ENCODE measurements around the gene PBX3. TPM values are rescaled to one million over a fixed set of nuclear protein-coding genes. Genes with fewer than 3 reads are reported as not detected.

Gene PBX3
- total RNA-seq, 4 donors from 2014 or later: 5.1 to 360 (median 44.1) TPM

DNA sequence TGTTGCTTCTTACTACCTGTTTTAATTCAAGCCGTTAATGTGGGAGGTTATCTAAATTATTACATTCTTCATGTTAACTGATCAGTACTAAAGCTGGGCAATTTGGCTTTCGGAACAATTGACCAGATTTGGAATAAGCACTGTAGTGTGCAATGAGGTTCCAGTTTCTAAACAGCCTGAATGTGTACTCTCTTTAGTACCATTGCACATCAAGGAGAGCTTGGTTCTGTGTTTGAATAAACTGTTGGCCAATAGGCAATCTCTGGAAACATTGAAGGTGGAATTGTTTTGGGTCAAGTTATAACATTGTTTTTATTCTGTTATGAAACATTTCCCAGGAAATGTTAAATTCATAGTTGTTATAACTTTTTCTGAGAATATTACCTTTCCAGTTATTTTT lies 105.2 kb downstream of the PBX3 start:
- Histone ChIP-seq H3K4me1 (no peaks in the 10 kb centered on the region), H3K27me3 (no peaks in the 10 kb centered on the region), H3K36me3 (no peaks in the 10 kb centered on the region), H3K4me3 (no peak overlapping the region), H3K9me3 (no peaks in the 10 kb centered on the region), H3K27ac (no peak overlapping the region)
- no peak for DNase-seq
- intact Hi-C loops (cut with DNase I; ENCODE audit: low total_unique reads): no loop called here
- no peak for TF ChIP-seq POLR2A (IDR thresholded peaks at IDR 0.05)
- TF ChIP-seq, protein P1, sequence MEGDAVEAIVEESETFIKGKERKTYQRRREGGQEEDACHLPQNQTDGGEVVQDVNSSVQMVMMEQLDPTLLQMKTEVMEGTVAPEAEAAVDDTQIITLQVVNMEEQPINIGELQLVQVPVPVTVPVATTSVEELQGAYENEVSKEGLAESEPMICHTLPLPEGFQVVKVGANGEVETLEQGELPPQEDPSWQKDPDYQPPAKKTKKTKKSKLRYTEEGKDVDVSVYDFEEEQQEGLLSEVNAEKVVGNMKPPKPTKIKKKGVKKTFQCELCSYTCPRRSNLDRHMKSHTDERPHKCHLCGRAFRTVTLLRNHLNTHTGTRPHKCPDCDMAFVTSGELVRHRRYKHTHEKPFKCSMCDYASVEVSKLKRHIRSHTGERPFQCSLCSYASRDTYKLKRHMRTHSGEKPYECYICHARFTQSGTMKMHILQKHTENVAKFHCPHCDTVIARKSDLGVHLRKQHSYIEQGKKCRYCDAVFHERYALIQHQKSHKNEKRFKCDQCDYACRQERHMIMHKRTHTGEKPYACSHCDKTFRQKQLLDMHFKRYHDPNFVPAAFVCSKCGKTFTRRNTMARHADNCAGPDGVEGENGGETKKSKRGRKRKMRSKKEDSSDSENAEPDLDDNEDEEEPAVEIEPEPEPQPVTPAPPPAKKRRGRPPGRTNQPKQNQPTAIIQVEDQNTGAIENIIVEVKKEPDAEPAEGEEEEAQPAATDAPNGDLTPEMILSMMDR (IDR thresholded peaks at IDR 0.05): no peak

DNA sequence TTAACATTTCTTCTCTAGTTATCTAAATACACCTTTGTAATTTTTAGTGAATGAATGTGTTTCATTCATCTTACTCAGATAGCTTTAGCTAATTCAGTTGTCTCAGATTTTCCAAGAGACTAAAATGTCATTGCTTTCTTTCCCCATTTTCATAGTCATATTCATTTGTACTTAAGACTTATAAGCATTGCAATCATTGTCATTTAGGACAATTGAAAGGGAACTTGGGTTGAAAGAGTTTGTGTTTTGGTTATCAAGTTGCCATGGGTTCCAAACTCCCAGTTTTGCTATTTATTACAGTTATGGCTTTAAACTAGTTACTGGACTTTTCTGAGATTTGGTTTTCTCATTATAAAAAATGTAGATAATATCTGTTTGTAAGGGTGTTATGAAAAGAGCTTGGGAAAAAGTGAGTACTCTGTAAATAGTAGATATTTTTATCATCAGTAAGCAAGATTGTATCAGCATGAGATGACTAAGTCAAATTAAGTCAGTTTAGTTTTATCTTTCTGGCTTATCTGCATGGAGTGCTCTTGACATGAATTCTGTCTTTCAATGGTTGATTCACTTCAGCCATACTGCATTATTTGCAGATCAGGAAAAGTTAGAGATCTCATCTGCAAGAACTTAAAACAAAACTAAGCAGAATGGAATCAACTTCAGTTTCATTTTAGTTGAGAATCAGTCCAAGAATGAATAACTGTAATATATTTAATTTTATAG lies 107.5 kb downstream of the PBX3 start:
- Histone ChIP-seq H3K4me1 (no peaks in the 10 kb centered on the region), H3K4me3 (no peak overlapping the region), H3K27me3 (no peaks in the 10 kb centered on the region), H3K27ac (no peak overlapping the region), H3K9me3 (no peaks in the 10 kb centered on the region), H3K36me3 (no peaks in the 10 kb centered on the region)
- TF ChIP-seq, protein P1 (IDR thresholded peaks at IDR 0.05): no peak
- no peak for TF ChIP-seq POLR2A (IDR thresholded peaks at IDR 0.05)
- no peak for DNase-seq
- intact Hi-C loops (cut with DNase I; ENCODE audit: low total_unique reads): no loop called here

DNA sequence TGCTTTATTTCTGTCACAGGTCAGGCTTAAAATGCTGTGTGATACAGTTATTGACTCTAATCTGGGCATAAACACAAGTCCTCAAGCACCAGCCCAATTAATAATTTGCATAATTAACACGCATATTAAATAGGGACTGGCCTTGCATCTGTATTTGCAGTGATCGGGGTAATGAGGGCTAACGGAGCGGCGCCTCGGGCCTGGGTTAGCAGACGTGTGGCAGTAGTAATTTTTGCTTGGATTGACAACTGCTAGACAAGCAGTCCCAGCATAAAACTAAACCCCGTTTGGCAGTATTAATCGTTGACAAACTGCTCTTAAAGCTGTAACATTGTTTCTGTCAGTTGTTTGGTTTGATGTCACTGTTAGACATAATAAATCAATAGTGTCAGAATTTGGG lies 109.2 kb downstream of the PBX3 start:
- no peak for DNase-seq
- no peaks in the 10 kb centered on the region for H3K9me3 ChIP-seq
- H3K27ac ChIP-seq: no peak overlapping the region
- no peaks in the 10 kb centered on the region for H3K36me3 ChIP-seq
- no peak for TF ChIP-seq POLR2A (IDR thresholded peaks at IDR 0.05)
- TF ChIP-seq, protein P1 (IDR thresholded peaks at IDR 0.05): no peak
- H3K27me3 ChIP-seq: no peaks in the 10 kb centered on the region
- intact Hi-C loops (cut with DNase I; ENCODE audit: low total_unique reads): no loop called here
- H3K4me3 ChIP-seq: no peak overlapping the region
- no peaks in the 10 kb centered on the region for H3K4me1 ChIP-seq

DNA sequence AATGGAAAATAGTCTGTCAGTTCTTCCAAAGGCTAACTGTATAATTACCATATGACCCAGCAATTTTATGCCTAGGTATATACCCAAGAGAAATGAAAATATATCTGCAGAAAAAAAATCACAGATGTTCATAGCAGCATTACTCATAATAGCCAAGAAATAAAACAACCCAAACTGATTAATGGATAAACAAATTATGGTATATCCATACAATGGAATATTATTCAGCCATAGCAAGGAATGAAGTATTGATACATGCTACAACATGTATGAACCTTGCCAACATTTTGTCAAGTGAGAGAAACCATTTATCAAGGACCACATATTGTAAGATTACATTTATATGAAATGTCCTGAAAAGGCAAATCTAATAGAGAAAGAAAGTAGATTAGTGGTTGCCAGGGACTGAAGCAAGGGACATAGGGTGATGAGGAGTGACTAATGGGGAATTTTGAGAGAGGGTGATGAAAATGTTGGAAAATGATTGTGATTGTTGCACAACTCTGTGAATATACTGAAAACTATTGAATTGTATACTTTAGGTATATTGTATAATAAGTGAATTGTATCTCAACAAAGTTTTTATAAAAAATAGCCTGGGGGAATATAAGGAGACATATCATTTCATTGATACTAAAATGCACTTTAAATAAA lies 114.4 kb downstream of the PBX3 start:
- Histone ChIP-seq H3K4me1 (no peaks in the 10 kb centered on the region), H3K27me3 (no peaks in the 10 kb centered on the region), H3K36me3 (no peaks in the 10 kb centered on the region), H3K9me3 (no peaks in the 10 kb centered on the region), H3K4me3 (no peak overlapping the region), H3K27ac (no peak overlapping the region)
- intact Hi-C loops (cut with DNase I; ENCODE audit: low total_unique reads): no loop called here
- no peak for TF ChIP-seq POLR2A (IDR thresholded peaks at IDR 0.05)
- TF ChIP-seq, protein P1 (IDR thresholded peaks at IDR 0.05): no peak
- DNase-seq: no peak

DNA sequence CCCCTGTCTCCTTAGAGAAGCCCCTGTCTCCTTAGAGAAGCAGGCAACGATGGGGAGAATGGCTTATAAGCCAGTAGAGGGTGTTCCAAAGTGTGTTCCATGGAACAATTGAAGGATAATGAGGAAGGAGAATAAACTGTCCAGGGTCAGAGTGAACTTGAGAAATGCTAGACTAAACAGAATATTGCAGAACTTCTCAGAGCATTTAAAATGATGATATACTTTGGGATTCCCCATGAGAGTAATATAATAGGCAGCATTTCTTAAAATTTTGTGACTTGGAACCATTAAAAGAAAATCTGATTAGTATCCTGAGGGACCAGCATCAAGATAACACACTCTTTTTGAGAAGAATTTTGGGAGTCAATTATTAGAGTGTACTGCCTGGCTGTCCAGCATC lies 116.8 kb downstream of the PBX3 start:
- H3K4me3 ChIP-seq: no peak overlapping the region
- H3K27me3 ChIP-seq: no peaks in the 10 kb centered on the region
- TF ChIP-seq, protein P1 (IDR thresholded peaks at IDR 0.05): no peak
- TF ChIP-seq POLR2A (IDR thresholded peaks at IDR 0.05): no peak
- H3K4me1 ChIP-seq: no peaks in the 10 kb centered on the region
- no peaks in the 10 kb centered on the region for H3K36me3 ChIP-seq
- H3K27ac ChIP-seq: no peak overlapping the region
- no peaks in the 10 kb centered on the region for H3K9me3 ChIP-seq
- intact Hi-C loops (cut with DNase I; ENCODE audit: low total_unique reads): no loop called here
- DNase-seq: no peak
